Measurements from ENCODE around the gene ANKRD40.

- TF ChIP-seq POLR2A (IDR thresholded peaks at IDR 0.05) = no peak
- no peak for TF ChIP-seq CTCF (IDR thresholded peaks at IDR 0.05)
These were observed 42.8 kb downstream of the ANKRD40 start for GRCh38 chr17:50664788-50665458.
